ENCODE data around the gene ANO10.

DNA sequence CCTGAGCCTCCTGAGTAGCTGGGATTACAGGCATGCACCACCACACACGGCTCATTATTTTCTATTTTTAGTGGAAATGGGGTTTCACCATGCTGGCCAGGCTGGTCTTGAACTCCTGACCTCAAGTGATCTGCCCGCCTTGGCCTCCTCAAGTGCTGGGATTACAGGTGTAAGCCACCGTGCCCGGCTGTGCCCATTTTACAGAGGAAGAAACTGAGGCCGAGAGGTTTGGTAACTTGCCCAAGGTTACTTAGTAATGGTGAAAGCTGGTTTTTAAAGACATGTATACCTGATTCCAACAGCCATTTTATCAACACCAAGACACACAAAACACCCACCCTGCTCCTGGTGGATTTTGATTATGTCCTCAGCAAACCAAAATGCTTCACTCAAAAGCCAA, 206.7 kb downstream of the ANO10 start:
- TF ChIP-seq, protein P1, sequence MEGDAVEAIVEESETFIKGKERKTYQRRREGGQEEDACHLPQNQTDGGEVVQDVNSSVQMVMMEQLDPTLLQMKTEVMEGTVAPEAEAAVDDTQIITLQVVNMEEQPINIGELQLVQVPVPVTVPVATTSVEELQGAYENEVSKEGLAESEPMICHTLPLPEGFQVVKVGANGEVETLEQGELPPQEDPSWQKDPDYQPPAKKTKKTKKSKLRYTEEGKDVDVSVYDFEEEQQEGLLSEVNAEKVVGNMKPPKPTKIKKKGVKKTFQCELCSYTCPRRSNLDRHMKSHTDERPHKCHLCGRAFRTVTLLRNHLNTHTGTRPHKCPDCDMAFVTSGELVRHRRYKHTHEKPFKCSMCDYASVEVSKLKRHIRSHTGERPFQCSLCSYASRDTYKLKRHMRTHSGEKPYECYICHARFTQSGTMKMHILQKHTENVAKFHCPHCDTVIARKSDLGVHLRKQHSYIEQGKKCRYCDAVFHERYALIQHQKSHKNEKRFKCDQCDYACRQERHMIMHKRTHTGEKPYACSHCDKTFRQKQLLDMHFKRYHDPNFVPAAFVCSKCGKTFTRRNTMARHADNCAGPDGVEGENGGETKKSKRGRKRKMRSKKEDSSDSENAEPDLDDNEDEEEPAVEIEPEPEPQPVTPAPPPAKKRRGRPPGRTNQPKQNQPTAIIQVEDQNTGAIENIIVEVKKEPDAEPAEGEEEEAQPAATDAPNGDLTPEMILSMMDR (IDR thresholded peaks at IDR 0.05) = no peak
- no peak for TF ChIP-seq POLR2A (IDR thresholded peaks at IDR 0.05)

Measured in heart left ventricle (tissue), 13 donors.